Measurements from ENCODE around the gene ZCCHC2. TPM values are rescaled to one million over a fixed set of nuclear protein-coding genes. Genes with fewer than 3 reads are reported as not detected.

The ZCCHC2 gene
- total RNA-seq, 6 experiments from 2014 or later: 18.9 to 26.6 (median 23.5) TPM

DNA sequence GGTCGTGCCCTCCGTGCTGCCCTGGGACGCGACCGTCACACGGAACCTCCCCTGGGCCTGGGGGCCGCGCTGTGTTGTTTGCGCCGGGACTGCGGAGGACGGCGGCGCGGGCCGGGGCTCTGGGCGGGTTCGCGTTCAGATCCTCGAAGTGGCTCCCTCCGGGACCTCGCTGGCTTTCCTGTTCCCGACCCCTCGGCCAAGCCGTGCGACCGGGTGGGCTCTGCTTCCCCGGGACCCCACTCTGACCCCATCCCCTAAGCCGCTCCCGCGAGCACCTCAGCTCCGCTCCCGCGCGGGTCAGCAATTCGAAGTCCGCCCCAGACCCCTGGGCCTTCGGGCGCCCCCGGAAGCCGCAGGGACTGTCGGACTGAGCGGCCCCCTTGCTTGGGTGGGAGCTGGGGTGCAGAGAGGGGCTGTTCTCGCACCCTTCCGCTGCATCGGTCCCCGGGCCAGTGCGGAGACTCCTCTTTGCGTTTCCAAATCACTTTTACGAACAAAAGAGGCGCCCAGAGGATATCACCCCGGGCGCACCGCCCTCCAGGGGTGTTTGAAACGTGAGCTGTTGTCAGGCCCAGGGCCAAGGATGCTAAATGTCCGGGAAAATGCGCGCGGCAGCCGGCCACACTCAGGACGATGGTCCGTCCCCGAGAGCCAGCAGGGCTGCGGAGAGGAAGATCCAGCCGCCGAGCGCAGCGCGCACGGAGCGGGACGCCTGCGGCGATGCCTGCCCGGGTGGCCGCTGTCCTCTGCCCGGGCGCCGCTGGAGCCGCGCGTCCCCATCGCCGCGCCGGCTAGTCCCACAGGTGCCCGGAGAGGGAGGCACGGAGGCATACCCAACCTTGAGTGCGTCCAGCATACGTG lies 73.5 kb downstream of the ZCCHC2 start:
- Histone ChIP-seq H3K4me3 (peak overlapping the region; percentile 14 to 20 (median 19)), H3K9me3 (no peaks in the 10 kb centered on the region), H3K27ac (no peak overlapping the region), H3K27me3 (peaks cover 0 to 24% of the 10 kb centered on the region in 2 donors), H3K4me1 (peaks cover 0 to 10% (median 0%) of the 10 kb centered on the region in 4 donors), H3K36me3 (no peaks in the 10 kb centered on the region)
- intact Hi-C loops (cut with DNase I): no loop called here
- TF ChIP-seq, protein P1, sequence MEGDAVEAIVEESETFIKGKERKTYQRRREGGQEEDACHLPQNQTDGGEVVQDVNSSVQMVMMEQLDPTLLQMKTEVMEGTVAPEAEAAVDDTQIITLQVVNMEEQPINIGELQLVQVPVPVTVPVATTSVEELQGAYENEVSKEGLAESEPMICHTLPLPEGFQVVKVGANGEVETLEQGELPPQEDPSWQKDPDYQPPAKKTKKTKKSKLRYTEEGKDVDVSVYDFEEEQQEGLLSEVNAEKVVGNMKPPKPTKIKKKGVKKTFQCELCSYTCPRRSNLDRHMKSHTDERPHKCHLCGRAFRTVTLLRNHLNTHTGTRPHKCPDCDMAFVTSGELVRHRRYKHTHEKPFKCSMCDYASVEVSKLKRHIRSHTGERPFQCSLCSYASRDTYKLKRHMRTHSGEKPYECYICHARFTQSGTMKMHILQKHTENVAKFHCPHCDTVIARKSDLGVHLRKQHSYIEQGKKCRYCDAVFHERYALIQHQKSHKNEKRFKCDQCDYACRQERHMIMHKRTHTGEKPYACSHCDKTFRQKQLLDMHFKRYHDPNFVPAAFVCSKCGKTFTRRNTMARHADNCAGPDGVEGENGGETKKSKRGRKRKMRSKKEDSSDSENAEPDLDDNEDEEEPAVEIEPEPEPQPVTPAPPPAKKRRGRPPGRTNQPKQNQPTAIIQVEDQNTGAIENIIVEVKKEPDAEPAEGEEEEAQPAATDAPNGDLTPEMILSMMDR (IDR thresholded peaks at IDR 0.05): no peak
- no peak for TF ChIP-seq POLR2A (IDR thresholded peaks at IDR 0.05)
- ATAC-seq (peak; percentile 59 to 70 (median 62)), DNase-seq (peak in 1 of 3 donors; percentile 42)
- 4% methylated on average over 20 of the region's 90 CpGs for WGBS (ENCODE audit: insufficient coverage, low coverage, low lambda C conversion rate, missing lambda C conversion rate)

DNA sequence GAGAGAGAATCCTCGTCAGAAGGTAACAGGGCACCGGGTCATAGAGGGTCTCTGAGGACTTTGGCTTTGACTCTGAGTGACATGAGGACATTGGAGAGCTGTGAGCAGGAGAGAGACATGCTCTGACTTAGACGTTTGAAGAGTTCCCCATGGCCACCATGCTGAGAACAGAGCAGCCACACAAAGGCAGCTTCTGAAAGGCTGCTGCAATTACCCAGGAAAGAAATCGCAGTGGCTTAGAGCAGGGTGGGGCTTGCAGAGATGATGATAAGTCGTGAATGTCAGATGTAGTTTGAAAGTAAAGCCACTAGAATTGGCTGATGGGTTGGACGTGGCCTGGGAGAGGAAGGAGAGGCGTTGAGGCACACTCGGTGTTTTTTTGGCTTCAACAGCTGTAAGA lies 79.0 kb downstream of the ZCCHC2 start:
- ATAC-seq (no peak), DNase-seq (no peak)
- H3K9me3 ChIP-seq: no peaks in the 10 kb centered on the region
- no peak overlapping the region for H3K27ac ChIP-seq
- H3K36me3 ChIP-seq: no peaks in the 10 kb centered on the region
- peaks cover 0 to under 1% (median 0%) of the 10 kb centered on the region in 4 donors for H3K4me1 ChIP-seq
- intact Hi-C loops (cut with DNase I): no loop called here
- 87% methylated on average over 5 of the region's 8 CpGs for WGBS (ENCODE audit: insufficient coverage, low coverage, low lambda C conversion rate, missing lambda C conversion rate)
- TF ChIP-seq, protein P1 (IDR thresholded peaks at IDR 0.05): no peak
- TF ChIP-seq POLR2A (IDR thresholded peaks at IDR 0.05): no peak
- no peak overlapping the region for H3K4me3 ChIP-seq
- peaks cover 0 to 8% of the 10 kb centered on the region in 2 donors for H3K27me3 ChIP-seq

DNA sequence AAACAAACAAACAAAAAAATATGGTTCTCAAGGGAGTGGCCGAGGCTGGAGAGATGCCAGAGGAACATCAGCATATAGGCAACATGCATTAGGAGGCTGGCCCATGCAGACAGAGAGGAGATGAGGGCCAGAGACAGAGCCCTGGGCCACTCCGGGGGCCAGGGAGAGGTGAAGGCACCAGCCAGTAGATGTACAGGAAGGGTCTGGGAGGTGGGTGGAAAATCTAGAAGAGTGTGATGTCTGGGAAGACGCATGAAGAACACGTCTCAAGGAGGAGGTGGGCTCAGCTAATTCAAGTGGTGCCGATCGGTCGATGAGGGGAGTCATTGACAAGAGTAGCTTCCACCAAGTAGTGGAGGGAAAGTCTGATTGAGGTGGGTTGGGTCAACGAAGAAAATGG lies 79.9 kb downstream of the ZCCHC2 start:
- WGBS (ENCODE audit: insufficient coverage, low coverage, low lambda C conversion rate, missing lambda C conversion rate): 78% methylated on average over 8 of the region's 8 CpGs
- ATAC-seq: no peak
- Histone ChIP-seq H3K36me3 (no peaks in the 10 kb centered on the region), H3K27ac (no peak overlapping the region), H3K4me1 (no peaks in the 10 kb centered on the region), H3K4me3 (no peak overlapping the region), H3K9me3 (no peaks in the 10 kb centered on the region), H3K27me3 (peaks cover 0 to 1% of the 10 kb centered on the region in 2 donors)
- intact Hi-C loops (cut with DNase I): no loop called here
- no peak for DNase-seq
- TF ChIP-seq POLR2A (IDR thresholded peaks at IDR 0.05): no peak
- TF ChIP-seq, protein P1 (IDR thresholded peaks at IDR 0.05): no peak

DNA sequence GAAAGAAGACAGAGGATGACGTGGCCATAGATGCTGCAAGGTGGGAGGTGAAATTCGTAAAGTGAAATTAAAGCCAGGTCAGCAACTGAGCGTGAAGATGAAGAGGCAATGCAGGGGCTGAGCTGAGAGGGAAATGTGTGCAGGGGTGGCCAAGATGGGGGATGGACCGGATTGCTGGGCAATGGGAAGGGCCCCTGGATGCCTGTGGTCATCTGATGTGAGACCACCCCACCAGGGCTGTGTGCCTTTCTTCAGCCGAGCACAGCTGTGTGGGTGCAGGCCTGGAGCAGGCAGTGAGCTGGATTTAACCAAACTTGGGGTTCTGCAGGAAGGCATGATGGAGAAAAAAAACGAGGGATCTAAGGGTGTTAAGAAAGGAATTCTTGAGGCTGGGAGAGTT lies 80.4 kb downstream of the ZCCHC2 start:
- intact Hi-C loops (cut with DNase I): no loop called here
- 60% methylated on average over 1 of the region's 6 CpGs for WGBS (ENCODE audit: insufficient coverage, low coverage, low lambda C conversion rate, missing lambda C conversion rate)
- no peaks in the 10 kb centered on the region for H3K27me3 ChIP-seq
- no peaks in the 10 kb centered on the region for H3K4me1 ChIP-seq
- DNase-seq (no peak), ATAC-seq (no peak)
- H3K4me3 ChIP-seq: no peak overlapping the region
- H3K9me3 ChIP-seq: no peaks in the 10 kb centered on the region
- H3K36me3 ChIP-seq: no peaks in the 10 kb centered on the region
- TF ChIP-seq, protein P1 (IDR thresholded peaks at IDR 0.05): no peak
- no peak for TF ChIP-seq POLR2A (IDR thresholded peaks at IDR 0.05)
- H3K27ac ChIP-seq: no peak overlapping the region

Data from right lobe of liver (tissue), 6 donors.